ENCODE data around the gene PDCD10. TPM values are rescaled to one million over a fixed set of nuclear protein-coding genes. Genes with fewer than 3 reads are reported as not detected.

PDCD10 gene
- total and polyA plus RNA-seq, 2 experiments from 2014 or later, result 58.2 to 89.6 TPM

GRCh38 chr3:167723025-167723512 is 11.6 kb downstream of the PDCD10 start:
- Histone ChIP-seq H3K9me3 (ENCODE audit: low read depth) (no peaks in the 10 kb centered on the region), H3K79me2 (peaks cover 98% of the 10 kb centered on the region), H3K9me2 (replicated peaks; ENCODE audit: insufficient read depth) (no peaks in the 10 kb centered on the region), H3K4me3 (no peak overlapping the region), H2AFZ (no peak overlapping the region), H4K20me1 (ENCODE audit: insufficient read depth, poor library complexity, severe bottlenecking) (peaks cover 61% of the 10 kb centered on the region), H3K27me3 (no peaks in the 10 kb centered on the region), H3K4me1 (ENCODE audit: insufficient read depth) (peaks cover 4% of the 10 kb centered on the region), H3K27ac (no peak overlapping the region), H3K36me3 (replicated peaks; ENCODE audit: insufficient read depth, low read depth) (no peaks in the 10 kb centered on the region), H3K4me2 (no peak overlapping the region)
- WGBS (ENCODE audit: low lambda C conversion rate, missing lambda C conversion rate), result 90% methylated on average over 4 of the region's 4 CpGs
- DNase-seq (ENCODE audit: low spot score), result no peak
- TF ChIP-seq EZH2 (IDR thresholded peaks at IDR 0.05; ENCODE audit: borderline replicate concordance) (no peak), EZH2phosphoT487 (IDR thresholded peaks at IDR 0.05; ENCODE audit: low read depth, severe bottlenecking, unreplicated experiment) (no peak), CTCF (IDR thresholded peaks at IDR 0.05; ENCODE audit: poor library complexity) (no peak)

GRCh38 chr3:167718582-167718981 is 16.1 kb downstream of the PDCD10 start:
- no peak for TF ChIP-seq EZH2phosphoT487 (IDR thresholded peaks at IDR 0.05; ENCODE audit: low read depth, severe bottlenecking, unreplicated experiment)
- no peak for TF ChIP-seq CTCF (IDR thresholded peaks at IDR 0.05; ENCODE audit: poor library complexity)
- TF ChIP-seq EZH2 (IDR thresholded peaks at IDR 0.05; ENCODE audit: borderline replicate concordance), result no peak
- no peak overlapping the region for H3K4me2 ChIP-seq
- no peak overlapping the region for H3K27ac ChIP-seq
- WGBS (ENCODE audit: low lambda C conversion rate, missing lambda C conversion rate), result 100% methylated on average over 1 of the region's 1 CpG
- H3K36me3 ChIP-seq (replicated peaks; ENCODE audit: insufficient read depth, low read depth), result no peaks in the 10 kb centered on the region
- no peak for DNase-seq (ENCODE audit: low spot score)
- no peaks in the 10 kb centered on the region for H3K4me1 ChIP-seq (ENCODE audit: insufficient read depth)
- no peaks in the 10 kb centered on the region for H3K9me2 ChIP-seq (replicated peaks; ENCODE audit: insufficient read depth)
- H3K9me3 ChIP-seq (ENCODE audit: low read depth), result no peaks in the 10 kb centered on the region
- H4K20me1 ChIP-seq (ENCODE audit: insufficient read depth, poor library complexity, severe bottlenecking), result peaks cover 20% of the 10 kb centered on the region
- H2AFZ ChIP-seq, result no peak overlapping the region
- H3K79me2 ChIP-seq, result peaks cover 80% of the 10 kb centered on the region
- no peak overlapping the region for H3K4me3 ChIP-seq
- no peaks in the 10 kb centered on the region for H3K27me3 ChIP-seq

GRCh38 chr3:167716920-167717319 is 17.8 kb downstream of the PDCD10 start:
- WGBS (ENCODE audit: low lambda C conversion rate, missing lambda C conversion rate), result 66% methylated on average over 2 of the region's 2 CpGs
- no peaks in the 10 kb centered on the region for H3K9me2 ChIP-seq (replicated peaks; ENCODE audit: insufficient read depth)
- no peaks in the 10 kb centered on the region for H3K9me3 ChIP-seq (ENCODE audit: low read depth)
- no peak overlapping the region for H3K4me3 ChIP-seq
- TF ChIP-seq CTCF (IDR thresholded peaks at IDR 0.05; ENCODE audit: poor library complexity), result no peak
- no peak for TF ChIP-seq EZH2 (IDR thresholded peaks at IDR 0.05; ENCODE audit: borderline replicate concordance)
- no peak for TF ChIP-seq EZH2phosphoT487 (IDR thresholded peaks at IDR 0.05; ENCODE audit: low read depth, severe bottlenecking, unreplicated experiment)
- H3K36me3 ChIP-seq (replicated peaks; ENCODE audit: insufficient read depth, low read depth), result no peaks in the 10 kb centered on the region
- H4K20me1 ChIP-seq (ENCODE audit: insufficient read depth, poor library complexity, severe bottlenecking), result peaks cover 7% of the 10 kb centered on the region
- no peak overlapping the region for H3K27ac ChIP-seq
- DNase-seq (ENCODE audit: low spot score), result peak; percentile 56
- no peaks in the 10 kb centered on the region for H3K4me1 ChIP-seq (ENCODE audit: insufficient read depth)
- peak overlapping the region; percentile 30 for H3K4me2 ChIP-seq
- H2AFZ ChIP-seq, result no peak overlapping the region
- no peaks in the 10 kb centered on the region for H3K27me3 ChIP-seq
- peaks cover 80% of the 10 kb centered on the region for H3K79me2 ChIP-seq
